Adrenal gland (tissue), 5 donors: ENCODE data around the gene MPC1L.

ENCODE experiments used
- CTCF ChIP-seq, 6 experiments: fragments of 450-650 bp in 4 of 6; fragments of 200-600 bp in 2 of 6; sonication (generic) in 1 of 6; IDR thresholded peaks; 1 replicate in 5 of 6; 2 replicates in 1 of 6; pipeline versions ENCODE4 v1.5.1 to v1.8.0; 2016 to 2021; ENCODE audit warnings: antibody characterized with exemption in 6 of 6, mild to moderate bottlenecking in 2 of 6, moderate library complexity in 1 of 6
- POLR2A ChIP-seq, 2 donors: fragments of 450-650 bp; IDR thresholded peaks; one replicate each; pipeline ENCODE4 v1.6.1; 2017; ENCODE audit warnings: antibody characterized with exemption in 2 of 2, mild to moderate bottlenecking in 2 of 2, moderate library complexity in 1 of 2
- donor health status: DM: no; HTN: no; CAD: no.

GRCh38 chrX:40623139-40623536, at the start of gene MPC1L:
- no peak for TF ChIP-seq CTCF (IDR thresholded peaks at IDR 0.05)
- no peak for TF ChIP-seq POLR2A (IDR thresholded peaks at IDR 0.05)
